Gastrocnemius medialis (tissue), 4 donors: ENCODE data around the gene CLSTN2. TPM values are rescaled to one million over a fixed set of nuclear protein-coding genes. Genes with fewer than 3 reads are reported as not detected.

Experiments used
- ATAC-seq, 2 donors: fragments of 150-250 bp; one replicate each; pipeline ENCODE4 v1.9.1; 2016
- DNase-seq, 2 donors: peaks; one replicate each; pipeline ENCODE4 v3.0.0-alpha.2; 2019
- H3K27ac ChIP-seq, 4 donors: fragments of 200-600 bp; sonication (generic); 1 replicate in 1 of 4; 2 replicates in 3 of 4; pipeline ENCODE4 v1.5.1; 2016 to 2018; ENCODE audit warnings: mild to moderate bottlenecking in 2 of 4, moderate library complexity in 1 of 4
- H3K27me3 ChIP-seq, 3 donors: fragments of 200-600 bp; sonication (generic) in 2 of 3; 1 replicate in 1 of 3; 2 replicates in 2 of 3; pipeline versions ENCODE4 v1.5.1 to v1.6.0; 2016 to 2019; ENCODE audit warnings: mild to moderate bottlenecking in 1 of 3, moderate library complexity in 1 of 3
- H3K36me3 ChIP-seq, 2 donors: fragments of 200-600 bp; sonication (generic) in 1 of 2; one replicate each; pipeline ENCODE4 v1.5.1; 2017 to 2018
- H3K4me1 ChIP-seq, 2 donors: fragments of 200-600 bp; sonication (generic) in 1 of 2; one replicate each; pipeline ENCODE4 v1.5.1; 2016 to 2017; ENCODE audit warnings: mild to moderate bottlenecking in 2 of 2
- H3K4me3 ChIP-seq, 4 donors: fragments of 200-600 bp; sonication (generic) in 3 of 4; 1 replicate in 1 of 4; 2 replicates in 3 of 4; pipeline ENCODE4 v1.5.1; 2016 to 2019; ENCODE audit warnings: mild to moderate bottlenecking in 2 of 4
- H3K9me3 ChIP-seq, 3 donors: fragments of 200-600 bp; sonication (generic) in 2 of 3; 1 replicate in 1 of 3; 2 replicates in 2 of 3; pipeline ENCODE4 v1.5.1; 2016 to 2019
- CTCF ChIP-seq, 5 experiments: fragments of 450-650 bp in 3 of 5; fragments of 200-600 bp in 2 of 5; sonication (generic) in 2 of 5; IDR thresholded peaks in 4 of 5; conservative IDR thresholded peaks in 1 of 5; 1 replicate in 4 of 5; 2 replicates in 1 of 5; pipeline ENCODE4 v1.5.1; 2016 to 2019; ENCODE audit warnings: antibody characterized with exemption in 5 of 5, mild to moderate bottlenecking in 3 of 5, moderate library complexity in 3 of 5
- POLR2A ChIP-seq, 2 donors: fragments of 450-650 bp; IDR thresholded peaks; one replicate each; pipeline ENCODE4 v1.6.1; 2017; ENCODE audit warnings: antibody characterized with exemption in 2 of 2, mild to moderate bottlenecking in 2 of 2, moderate library complexity in 2 of 2
- in situ Hi-C, 4 donors: fragments of 200-750 bp; cut with MboI; loops; one replicate each; pipeline versions ENCODE4 v1.15.0 to v1.8.0; 2017; ENCODE audit warnings: low sequenced_read_pairs in 4 of 4
- intact Hi-C: fragments of 100-400 bp; cut with DNase I; formaldehyde crosslinking; loops from one replicate; pipeline ENCODE4 v1.15.1; 2023; ENCODE audit warnings: low total_unique reads
- total RNA-seq, 4 donors: library from RNA; depleted of rRNA; stranded (reverse); fragments of >200 nt; gene quantifications; one replicate each; pipeline versions ENCODE4 v1.1.0 to v1.2.3, GENCODE V29; 2016

Gene CLSTN2
- total RNA-seq, 4 donors from 2014 or later: 1.1 to 4.9 (median 4.0) TPM

GRCh38 chr3:140449413-140450256 is 514.6 kb downstream of the CLSTN2 start:
- DNase-seq (no peak), ATAC-seq (no peak)
- in situ Hi-C loops (no loop called here), intact Hi-C loops (no loop called here)
- Histone ChIP-seq H3K4me1 (no peaks in the 10 kb centered on the region), H3K27ac (no peak overlapping the region), H3K9me3 (no peaks in the 10 kb centered on the region), H3K4me3 (no peak overlapping the region), H3K36me3 (no peaks in the 10 kb centered on the region), H3K27me3 (no peaks in the 10 kb centered on the region)
- no peak for TF ChIP-seq CTCF (IDR thresholded peaks at IDR 0.05 in 4 of 5, conservative IDR thresholded peaks at IDR 0.05 in 1 of 5)

GRCh38 chr3:140453750-140454149 is 518.8 kb downstream of the CLSTN2 start:
- DNase-seq (no peak), ATAC-seq (no peak)
- H3K9me3 ChIP-seq: no peaks in the 10 kb centered on the region
- no peak overlapping the region for H3K27ac ChIP-seq
- in situ Hi-C loops (no loop called here), intact Hi-C loops (no loop called here)
- H3K4me1 ChIP-seq: no peaks in the 10 kb centered on the region
- H3K27me3 ChIP-seq: no peaks in the 10 kb centered on the region
- H3K4me3 ChIP-seq: no peak overlapping the region
- H3K36me3 ChIP-seq: no peaks in the 10 kb centered on the region
- no peak for TF ChIP-seq POLR2A (IDR thresholded peaks at IDR 0.05)
- TF ChIP-seq CTCF (IDR thresholded peaks at IDR 0.05 in 4 of 5, conservative IDR thresholded peaks at IDR 0.05 in 1 of 5): no peak

GRCh38 chr3:140455521-140456214 is 520.7 kb downstream of the CLSTN2 start:
- no peak overlapping the region for H3K27ac ChIP-seq
- H3K4me1 ChIP-seq: no peaks in the 10 kb centered on the region
- no peak overlapping the region for H3K4me3 ChIP-seq
- no peaks in the 10 kb centered on the region for H3K27me3 ChIP-seq
- TF ChIP-seq POLR2A (IDR thresholded peaks at IDR 0.05) (no peak), CTCF (IDR thresholded peaks at IDR 0.05 in 4 of 5, conservative IDR thresholded peaks at IDR 0.05 in 1 of 5) (no peak)
- intact Hi-C loops: no loop called here
- DNase-seq (no peak), ATAC-seq (no peak)
- in situ Hi-C loops: no loop called here
- H3K36me3 ChIP-seq: no peaks in the 10 kb centered on the region
- H3K9me3 ChIP-seq: no peaks in the 10 kb centered on the region

GRCh38 chr3:140456974-140457373 is 522.0 kb downstream of the CLSTN2 start:
- no peak for DNase-seq
- in situ Hi-C loops (no loop called here), intact Hi-C loops (no loop called here)
- Histone ChIP-seq H3K4me1 (no peaks in the 10 kb centered on the region), H3K27ac (no peak overlapping the region), H3K9me3 (no peaks in the 10 kb centered on the region), H3K27me3 (no peaks in the 10 kb centered on the region), H3K4me3 (no peak overlapping the region), H3K36me3 (no peaks in the 10 kb centered on the region)
- ATAC-seq: no peak
- no peak for TF ChIP-seq CTCF (IDR thresholded peaks at IDR 0.05 in 4 of 5, conservative IDR thresholded peaks at IDR 0.05 in 1 of 5)
- TF ChIP-seq POLR2A (IDR thresholded peaks at IDR 0.05): no peak
